HepG2 (cell line): ENCODE measurements around the gene RABL2A. TPM values are rescaled to one million over a fixed set of nuclear protein-coding genes. Genes with fewer than 3 reads are reported as not detected.

ENCODE experiments used
- DMAP1 ChIP-seq: IDR thresholded peaks from 2 replicates; pipeline ENCODE4 v1.6.1; 2016
- GABPB1 ChIP-seq: IDR thresholded peaks from 2 replicates; pipeline ENCODE4 v1.6.1; 2016; ENCODE audit warnings: mild to moderate bottlenecking, missing genetic modification reagents, moderate library complexity, missing compliant biosample characterization
- HOXA9 ChIP-seq: sonication (generic); formaldehyde crosslinking; IDR thresholded peaks from 2 replicates; pipeline ENCODE4 v1.8.1; 2022; ENCODE audit warnings: missing genetic modification reagents, mild to moderate bottlenecking, moderate library complexity, borderline replicate concordance
- NFYB ChIP-seq: sonication (generic); formaldehyde crosslinking; IDR thresholded peaks from 2 replicates; pipeline ENCODE4 v1.4.0; 2020; ENCODE audit warnings: missing genetic modification reagents
- RARA ChIP-seq: IDR thresholded peaks from 2 replicates; pipeline ENCODE4 v1.6.1; 2016; ENCODE audit warnings: missing genetic modification reagents, missing compliant biosample characterization
- SOX13 ChIP-seq, 3 experiments: fragments of 450-650 bp in 1 of 3; sonication (generic) in 1 of 3; formaldehyde crosslinking in 1 of 3; IDR thresholded peaks in 2 of 3; conservative IDR thresholded peaks in 1 of 3; 2 replicates each; pipeline versions ENCODE4 v1.5.0 to v1.6.1; 2016 to 2020; ENCODE audit warnings: antibody characterized with exemption in 1 of 3, mild to moderate bottlenecking in 1 of 3, missing compliant biosample characterization in 1 of 3, missing genetic modification reagents in 1 of 3, moderate library complexity in 1 of 3
- STAG1 ChIP-seq: sonication (generic); formaldehyde crosslinking; IDR thresholded peaks from 2 replicates; pipeline ENCODE4 v1.4.0; 2020; ENCODE audit warnings: missing genetic modification reagents
- ZNF136 ChIP-seq: sonication (generic); formaldehyde crosslinking; IDR thresholded peaks from 2 replicates; pipeline ENCODE4 v1.8.1; 2022; ENCODE audit warnings: low read depth, mild to moderate bottlenecking, moderate library complexity, missing genetic modification reagents
- ZNF451 ChIP-seq: sonication (generic); formaldehyde crosslinking; IDR thresholded peaks from 2 replicates; pipeline ENCODE4 v1.5.0; 2020; ENCODE audit warnings: mild to moderate bottlenecking, missing genetic modification reagents
- ZNF777 ChIP-seq: sonication (generic); formaldehyde crosslinking; IDR thresholded peaks from 2 replicates; pipeline ENCODE4 v1.4.0; 2020; ENCODE audit warnings: missing genetic modification reagents
- ZNF792 ChIP-seq: IDR thresholded peaks from 2 replicates; pipeline ENCODE4 v1.6.1; 2016
- polyA plus RNA-seq, 8 experiments: library from polyadenylated mRNA; depleted of rRNA in 3 of 8; stranded (reverse) in 7 of 8; unstranded in 1 of 8; fragments of >200 nt; fragmentation: Illumina TruSeq in 4 of 8; extraction: Trizol in 4 of 8; gene quantifications; 2 replicates each; pipeline versions ENCODE4 v1.2.1 to v1.2.3, GENCODE V29; 2011 to 2016; ENCODE audit warnings: low read depth in 4 of 8, missing spikeins in 1 of 8, mixed read lengths in 1 of 8; ENCODE audit not compliant: insufficient read depth in 1 of 8
- total RNA-seq, 5 experiments: library from RNA; depleted of rRNA; stranded (reverse); fragments of >200 nt; fragmentation: Illumina TruSeq; extraction: Trizol; gene quantifications; 2 replicates each; pipeline ENCODE4 v1.2.3, GENCODE V29; 2016; ENCODE audit warnings: low read depth in 1 of 5
- TF ChIP-seq, protein P1 (sequence below): sonication (generic); formaldehyde crosslinking; IDR thresholded peaks from 2 replicates; pipeline ENCODE4 v1.8.0; 2023; ENCODE audit warnings: mild to moderate bottlenecking, missing genetic modification reagents
- TF ChIP-seq, protein P2 (sequence below): sonication (generic); formaldehyde crosslinking; IDR thresholded peaks from 2 replicates; pipeline ENCODE4 v1.4.0; 2020; ENCODE audit warnings: mild to moderate bottlenecking, missing genetic modification reagents
- TF ChIP-seq, protein P3 (sequence below): sonication (generic); formaldehyde crosslinking; IDR thresholded peaks from 2 replicates; pipeline ENCODE4 v1.5.0; 2020; ENCODE audit warnings: mild to moderate bottlenecking, missing genetic modification reagents, borderline replicate concordance
- TF ChIP-seq, protein P4 (sequence below): sonication (generic); IDR thresholded peaks from 2 replicates; pipeline ENCODE4 v1.6.1; 2016; ENCODE audit warnings: low read depth, borderline replicate concordance
- TF ChIP-seq, protein P5 (sequence below): sonication (generic); formaldehyde crosslinking; IDR thresholded peaks from 2 replicates; pipeline ENCODE4 v1.4.0; 2020; ENCODE audit warnings: mild to moderate bottlenecking, missing genetic modification reagents, borderline replicate concordance
- TF ChIP-seq, protein P6 (sequence below): IDR thresholded peaks from 2 replicates; pipeline ENCODE4 v1.6.1; 2016; ENCODE audit warnings: low read depth, borderline replicate concordance

RABL2A gene
- total and polyA plus RNA-seq, 2 of the 13 experiments (the other 11 are each of a cell fraction or from before 2014, with no cell fraction given), result 9.6 to 13.4 TPM

- TF ChIP-seq, protein P1, sequence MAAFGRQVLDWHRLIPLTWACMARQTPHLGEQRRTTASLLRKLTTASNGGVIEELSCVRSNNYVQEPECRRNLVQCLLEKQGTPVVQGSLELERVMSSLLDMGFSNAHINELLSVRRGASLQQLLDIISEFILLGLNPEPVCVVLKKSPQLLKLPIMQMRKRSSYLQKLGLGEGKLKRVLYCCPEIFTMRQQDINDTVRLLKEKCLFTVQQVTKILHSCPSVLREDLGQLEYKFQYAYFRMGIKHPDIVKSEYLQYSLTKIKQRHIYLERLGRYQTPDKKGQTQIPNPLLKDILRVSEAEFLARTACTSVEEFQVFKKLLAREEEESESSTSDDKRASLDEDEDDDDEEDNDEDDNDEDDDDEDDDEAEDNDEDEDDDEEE, result peak; percentile 95; the same call in 1 of the 2 replicates
- TF ChIP-seq RARA (CRISPR knock-in tag) (peak; percentile 14), GABPB1 (CRISPR knock-in tag) (peak; percentile 66), STAG1 (CRISPR knock-in tag) (peak; percentile 93), ZNF792 (CRISPR knock-in tag) (peak; percentile 65; the same call in 1 of the 2 replicates), ZNF451 (CRISPR knock-in tag) (peak; percentile 83; the same call in 1 of the 2 replicates), DMAP1 (peak; percentile 56), ZNF136 (CRISPR knock-in tag) (0 out of 2 replicates have a peak, but pooled peaks have one; percentile 42), HOXA9 (CRISPR knock-in tag) (peak; percentile 32; the same call in 1 of the 2 replicates), NFYB (CRISPR knock-in tag) (peak; percentile 35; the same call in 1 of the 2 replicates), ZNF777 (CRISPR knock-in tag) (peak; percentile 77; the same call in 1 of the 2 replicates), SOX13 (IDR thresholded peaks at IDR 0.05) (0 out of 2 replicates have a peak, but pooled peaks have one; percentile 27), SOX13 (CRISPR knock-in tag; conservative IDR thresholded peaks at IDR 0.05 in 1 of 2, IDR thresholded peaks at IDR 0.05 in 1 of 2) (peak in 1 of 2 experiments; percentile 48; a peak in 2 of 4 replicates)
- TF ChIP-seq, protein P2, sequence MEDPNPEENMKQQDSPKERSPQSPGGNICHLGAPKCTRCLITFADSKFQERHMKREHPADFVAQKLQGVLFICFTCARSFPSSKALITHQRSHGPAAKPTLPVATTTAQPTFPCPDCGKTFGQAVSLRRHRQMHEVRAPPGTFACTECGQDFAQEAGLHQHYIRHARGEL (CRISPR knock-in tag), result peak; percentile 69; the same call in 1 of the 2 replicates
- TF ChIP-seq, protein P3, sequence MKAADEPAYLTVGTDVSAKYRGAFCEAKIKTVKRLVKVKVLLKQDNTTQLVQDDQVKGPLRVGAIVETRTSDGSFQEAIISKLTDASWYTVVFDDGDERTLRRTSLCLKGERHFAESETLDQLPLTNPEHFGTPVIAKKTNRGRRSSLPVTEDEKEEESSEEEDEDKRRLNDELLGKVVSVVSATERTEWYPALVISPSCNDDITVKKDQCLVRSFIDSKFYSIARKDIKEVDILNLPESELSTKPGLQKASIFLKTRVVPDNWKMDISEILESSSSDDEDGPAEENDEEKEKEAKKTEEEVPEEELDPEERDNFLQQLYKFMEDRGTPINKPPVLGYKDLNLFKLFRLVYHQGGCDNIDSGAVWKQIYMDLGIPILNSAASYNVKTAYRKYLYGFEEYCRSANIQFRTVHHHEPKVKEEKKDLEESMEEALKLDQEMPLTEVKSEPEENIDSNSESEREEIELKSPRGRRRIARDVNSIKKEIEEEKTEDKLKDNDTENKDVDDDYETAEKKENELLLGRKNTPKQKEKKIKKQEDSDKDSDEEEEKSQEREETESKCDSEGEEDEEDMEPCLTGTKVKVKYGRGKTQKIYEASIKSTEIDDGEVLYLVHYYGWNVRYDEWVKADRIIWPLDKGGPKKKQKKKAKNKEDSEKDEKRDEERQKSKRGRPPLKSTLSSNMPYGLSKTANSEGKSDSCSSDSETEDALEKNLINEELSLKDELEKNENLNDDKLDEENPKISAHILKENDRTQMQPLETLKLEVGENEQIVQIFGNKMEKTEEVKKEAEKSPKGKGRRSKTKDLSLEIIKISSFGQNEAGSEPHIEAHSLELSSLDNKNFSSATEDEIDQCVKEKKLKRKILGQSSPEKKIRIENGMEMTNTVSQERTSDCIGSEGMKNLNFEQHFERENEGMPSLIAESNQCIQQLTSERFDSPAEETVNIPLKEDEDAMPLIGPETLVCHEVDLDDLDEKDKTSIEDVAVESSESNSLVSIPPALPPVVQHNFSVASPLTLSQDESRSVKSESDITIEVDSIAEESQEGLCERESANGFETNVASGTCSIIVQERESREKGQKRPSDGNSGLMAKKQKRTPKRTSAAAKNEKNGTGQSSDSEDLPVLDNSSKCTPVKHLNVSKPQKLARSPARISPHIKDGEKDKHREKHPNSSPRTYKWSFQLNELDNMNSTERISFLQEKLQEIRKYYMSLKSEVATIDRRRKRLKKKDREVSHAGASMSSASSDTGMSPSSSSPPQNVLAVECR (CRISPR knock-in tag), result peak; percentile 66
- TF ChIP-seq, protein P4, sequence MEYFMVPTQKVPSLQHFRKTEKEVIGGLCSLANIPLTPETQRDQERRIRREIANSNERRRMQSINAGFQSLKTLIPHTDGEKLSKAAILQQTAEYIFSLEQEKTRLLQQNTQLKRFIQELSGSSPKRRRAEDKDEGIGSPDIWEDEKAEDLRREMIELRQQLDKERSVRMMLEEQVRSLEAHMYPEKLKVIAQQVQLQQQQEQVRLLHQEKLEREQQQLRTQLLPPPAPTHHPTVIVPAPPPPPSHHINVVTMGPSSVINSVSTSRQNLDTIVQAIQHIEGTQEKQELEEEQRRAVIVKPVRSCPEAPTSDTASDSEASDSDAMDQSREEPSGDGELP, result peak; percentile 46; the same call in 1 of the 2 replicates
- TF ChIP-seq, protein P5, sequence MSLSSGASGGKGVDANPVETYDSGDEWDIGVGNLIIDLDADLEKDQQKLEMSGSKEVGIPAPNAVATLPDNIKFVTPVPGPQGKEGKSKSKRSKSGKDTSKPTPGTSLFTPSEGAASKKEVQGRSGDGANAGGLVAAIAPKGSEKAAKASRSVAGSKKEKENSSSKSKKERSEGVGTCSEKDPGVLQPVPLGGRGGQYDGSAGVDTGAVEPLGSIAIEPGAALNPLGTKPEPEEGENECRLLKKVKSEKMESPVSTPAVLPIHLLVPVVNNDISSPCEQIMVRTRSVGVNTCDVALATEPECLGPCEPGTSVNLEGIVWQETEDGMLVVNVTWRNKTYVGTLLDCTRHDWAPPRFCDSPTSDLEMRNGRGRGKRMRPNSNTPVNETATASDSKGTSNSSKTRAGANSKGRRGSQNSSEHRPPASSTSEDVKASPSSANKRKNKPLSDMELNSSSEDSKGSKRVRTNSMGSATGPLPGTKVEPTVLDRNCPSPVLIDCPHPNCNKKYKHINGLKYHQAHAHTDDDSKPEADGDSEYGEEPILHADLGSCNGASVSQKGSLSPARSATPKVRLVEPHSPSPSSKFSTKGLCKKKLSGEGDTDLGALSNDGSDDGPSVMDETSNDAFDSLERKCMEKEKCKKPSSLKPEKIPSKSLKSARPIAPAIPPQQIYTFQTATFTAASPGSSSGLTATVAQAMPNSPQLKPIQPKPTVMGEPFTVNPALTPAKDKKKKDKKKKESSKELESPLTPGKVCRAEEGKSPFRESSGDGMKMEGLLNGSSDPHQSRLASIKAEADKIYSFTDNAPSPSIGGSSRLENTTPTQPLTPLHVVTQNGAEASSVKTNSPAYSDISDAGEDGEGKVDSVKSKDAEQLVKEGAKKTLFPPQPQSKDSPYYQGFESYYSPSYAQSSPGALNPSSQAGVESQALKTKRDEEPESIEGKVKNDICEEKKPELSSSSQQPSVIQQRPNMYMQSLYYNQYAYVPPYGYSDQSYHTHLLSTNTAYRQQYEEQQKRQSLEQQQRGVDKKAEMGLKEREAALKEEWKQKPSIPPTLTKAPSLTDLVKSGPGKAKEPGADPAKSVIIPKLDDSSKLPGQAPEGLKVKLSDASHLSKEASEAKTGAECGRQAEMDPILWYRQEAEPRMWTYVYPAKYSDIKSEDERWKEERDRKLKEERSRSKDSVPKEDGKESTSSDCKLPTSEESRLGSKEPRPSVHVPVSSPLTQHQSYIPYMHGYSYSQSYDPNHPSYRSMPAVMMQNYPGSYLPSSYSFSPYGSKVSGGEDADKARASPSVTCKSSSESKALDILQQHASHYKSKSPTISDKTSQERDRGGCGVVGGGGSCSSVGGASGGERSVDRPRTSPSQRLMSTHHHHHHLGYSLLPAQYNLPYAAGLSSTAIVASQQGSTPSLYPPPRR (CRISPR knock-in tag), result peak; percentile 72; the same call in 1 of the 2 replicates
- TF ChIP-seq, protein P6, sequence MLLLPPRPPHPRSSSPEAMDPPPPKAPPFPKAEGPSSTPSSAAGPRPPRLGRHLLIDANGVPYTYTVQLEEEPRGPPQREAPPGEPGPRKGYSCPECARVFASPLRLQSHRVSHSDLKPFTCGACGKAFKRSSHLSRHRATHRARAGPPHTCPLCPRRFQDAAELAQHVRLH, result peak; percentile 88
These were observed 23.0 kb upstream of the RABL2A start (continued) for GRCh38 chr2:113604085-113604477.
